ENCODE results near the gene TOP3A. TPM values are rescaled to one million over a fixed set of nuclear protein-coding genes. Genes with fewer than 3 reads are reported as not detected.

Gene TOP3A
- total and polyA plus RNA-seq, 3 experiments from 2014 or later, result 21.7 to 72.8 (median 69.7) TPM

GRCh38 chr17:18233803-18234518, 80.8 kb downstream of the TOP3A start:
- Histone ChIP-seq H3K4me3 (ENCODE audit: low read length) (no peak overlapping the region), H3K27ac (ENCODE audit: low read depth, low read length) (no peak overlapping the region), H3K27me3 (ENCODE audit: insufficient read depth, low read length, poor library complexity, severe bottlenecking) (no peaks in the 10 kb centered on the region), H3K4me1 (ENCODE audit: insufficient read depth, low read length) (no peaks in the 10 kb centered on the region), H3K9me3 (ENCODE audit: low read length) (no peaks in the 10 kb centered on the region), H3K36me3 (ENCODE audit: insufficient read depth, low read length) (no peaks in the 10 kb centered on the region)
- Mint-ChIP-seq H3K9me3 (no peaks in the 10 kb centered on the region), H3K4me1 (peaks cover 0 to 6% (median 0%) of the 10 kb centered on the region in 3 donors), H3K27me3 (no peaks in the 10 kb centered on the region), H3K36me3 (peaks cover 0 to 56% (median 7%) of the 10 kb centered on the region in 3 donors), H3K4me3 (no peak overlapping the region), H3K27ac (no peak overlapping the region)
- POLR2A ChIA-PET, result interaction anchor here (0.5 kb wide), 1 partner anchor 92 kb away, joined by 3 read pairs; no protein-coding TSS in a partner anchor
- CTCF ChIA-PET, result interaction anchor here (1.2 kb wide), 1 partner anchor 10 kb away, joined by 4 read pairs; no protein-coding TSS in a partner anchor
- no peak for DNase-seq

DNA sequence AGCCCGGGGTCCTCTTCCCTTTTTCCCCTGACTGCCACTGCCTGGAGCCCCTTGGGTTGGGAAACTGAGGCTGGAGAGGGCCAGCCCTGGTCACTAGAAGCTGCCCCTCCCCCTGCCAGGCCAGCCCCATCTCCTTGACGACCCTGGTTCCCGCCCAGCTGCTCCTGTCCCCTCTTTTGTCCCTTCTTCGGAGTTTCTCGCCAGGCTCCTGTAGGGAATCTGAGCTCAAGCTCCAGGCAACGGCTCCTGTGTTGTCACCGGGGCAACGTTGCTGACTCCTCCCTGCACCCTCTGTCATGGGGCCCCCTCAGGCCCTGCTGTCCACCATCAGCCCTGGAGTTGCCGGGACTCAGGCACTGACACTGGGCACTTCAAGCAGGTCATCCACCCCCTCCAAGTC, 83.6 kb downstream of the TOP3A start:
- Mint-ChIP-seq H3K27ac (peak overlapping the region in 1 of 8 donors; percentile 58), H3K27me3 (no peaks in the 10 kb centered on the region), H3K9me3 (no peaks in the 10 kb centered on the region), H3K36me3 (peaks cover 0 to 36% (median 2%) of the 10 kb centered on the region in 3 donors), H3K4me3 (no peak overlapping the region), H3K4me1 (peaks cover 19 to 34% (median 23%) of the 10 kb centered on the region in 3 donors)
- no peaks in the 10 kb centered on the region for H3K27me3 ChIP-seq (ENCODE audit: insufficient read depth, low read length, poor library complexity, severe bottlenecking)
- ChIA-PET CTCF (no interaction called here), POLR2A (no interaction called here)
- H3K4me3 ChIP-seq (ENCODE audit: low read length), result no peak overlapping the region
- no peak for DNase-seq
- H3K27ac ChIP-seq (ENCODE audit: low read depth, low read length), result no peak overlapping the region
- H3K36me3 ChIP-seq (ENCODE audit: insufficient read depth, low read length), result no peaks in the 10 kb centered on the region
- H3K9me3 ChIP-seq (ENCODE audit: low read length), result no peaks in the 10 kb centered on the region
- H3K4me1 ChIP-seq (ENCODE audit: insufficient read depth, low read length), result peaks cover 9% of the 10 kb centered on the region

DNA sequence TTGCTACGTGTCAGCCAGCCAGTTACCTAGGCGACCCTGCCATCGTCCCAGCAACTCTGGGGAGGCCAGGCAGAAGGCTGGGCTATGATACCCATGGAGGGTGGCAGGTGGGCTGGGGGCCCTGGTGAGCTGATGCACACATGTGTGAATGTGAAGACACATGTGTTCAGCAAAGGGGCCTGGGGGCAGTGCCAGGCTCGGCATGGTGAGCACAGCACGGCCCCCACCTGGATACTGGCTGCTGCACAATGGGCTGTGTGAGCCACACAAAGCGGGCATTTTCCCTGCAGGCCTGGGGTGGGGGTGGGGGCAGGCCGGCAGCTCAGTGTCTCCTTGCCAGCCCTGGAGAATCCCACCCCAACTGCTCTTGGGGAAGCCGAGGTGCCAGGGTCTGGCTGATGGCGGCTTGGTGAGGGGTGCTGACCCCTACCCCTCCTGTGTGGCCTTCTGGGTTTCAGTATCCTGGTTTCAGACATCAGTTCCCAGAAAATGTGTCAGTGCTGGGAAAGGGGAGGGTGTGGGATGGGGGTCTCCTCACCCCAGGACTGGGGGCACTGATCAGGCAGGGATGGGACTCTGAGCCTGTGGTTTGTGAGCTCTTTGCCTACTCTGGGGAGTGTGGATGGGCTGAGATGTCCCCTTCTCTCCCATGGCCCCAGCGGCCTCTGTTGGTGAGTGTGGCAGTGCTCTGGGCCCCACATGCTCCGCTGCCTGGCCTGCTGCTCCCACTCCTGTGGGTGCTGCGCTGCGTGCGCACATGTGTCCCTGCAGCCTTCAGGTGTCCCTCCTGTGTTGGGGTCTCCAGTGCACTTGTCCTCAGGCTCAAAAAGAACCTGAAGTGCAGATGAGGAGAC, 84.3 kb downstream of the TOP3A start:
- Mint-ChIP-seq H3K36me3 (peaks cover 0 to 34% (median 0%) of the 10 kb centered on the region in 3 donors), H3K27me3 (no peaks in the 10 kb centered on the region), H3K9me3 (no peaks in the 10 kb centered on the region), H3K27ac (no peak overlapping the region), H3K4me3 (no peak overlapping the region), H3K4me1 (peaks cover 22 to 38% (median 27%) of the 10 kb centered on the region in 3 donors)
- H3K27me3 ChIP-seq (ENCODE audit: insufficient read depth, low read length, poor library complexity, severe bottlenecking), result no peaks in the 10 kb centered on the region
- H3K4me3 ChIP-seq (ENCODE audit: low read length), result no peak overlapping the region
- POLR2A ChIA-PET, result no interaction called here
- CTCF ChIA-PET, result no interaction called here
- H3K27ac ChIP-seq (ENCODE audit: low read depth, low read length), result no peak overlapping the region
- no peak for DNase-seq
- no peaks in the 10 kb centered on the region for H3K9me3 ChIP-seq (ENCODE audit: low read length)
- H3K4me1 ChIP-seq (ENCODE audit: insufficient read depth, low read length), result peaks cover 12% of the 10 kb centered on the region
- H3K36me3 ChIP-seq (ENCODE audit: insufficient read depth, low read length), result no peaks in the 10 kb centered on the region

- H3K27ac Mint-ChIP-seq, result peak overlapping the region in 1 of 8 donors; percentile 17
- POLR2A ChIA-PET, result no interaction called here
- no peaks in the 10 kb centered on the region for H3K27me3 Mint-ChIP-seq
- no peak overlapping the region for H3K4me3 ChIP-seq (ENCODE audit: low read length)
- no peak overlapping the region for H3K4me3 Mint-ChIP-seq
- DNase-seq, result no peak
- no peaks in the 10 kb centered on the region for H3K27me3 ChIP-seq (ENCODE audit: insufficient read depth, low read length, poor library complexity, severe bottlenecking)
- peaks cover 16% of the 10 kb centered on the region for H3K4me1 ChIP-seq (ENCODE audit: insufficient read depth, low read length)
- no peaks in the 10 kb centered on the region for H3K36me3 ChIP-seq (ENCODE audit: insufficient read depth, low read length)
- no peak overlapping the region for H3K27ac ChIP-seq (ENCODE audit: low read depth, low read length)
- CTCF ChIA-PET, result no interaction called here
- no peaks in the 10 kb centered on the region for H3K9me3 ChIP-seq (ENCODE audit: low read length)
- peaks cover 22 to 42% (median 27%) of the 10 kb centered on the region in 3 donors for H3K4me1 Mint-ChIP-seq
- no peaks in the 10 kb centered on the region for H3K9me3 Mint-ChIP-seq
- H3K36me3 Mint-ChIP-seq, result peaks cover 0 to 26% (median 0%) of the 10 kb centered on the region in 3 donors
Measured at GRCh38 chr17:18229771-18230170, 85.0 kb downstream of the TOP3A start.

GRCh38 chr17:18229254-18229653, 85.5 kb downstream of the TOP3A start:
- Histone ChIP-seq H3K9me3 (ENCODE audit: low read length) (no peaks in the 10 kb centered on the region), H3K27ac (ENCODE audit: low read depth, low read length) (no peak overlapping the region), H3K27me3 (ENCODE audit: insufficient read depth, low read length, poor library complexity, severe bottlenecking) (no peaks in the 10 kb centered on the region), H3K4me1 (ENCODE audit: insufficient read depth, low read length) (peaks cover 18% of the 10 kb centered on the region), H3K36me3 (ENCODE audit: insufficient read depth, low read length) (no peaks in the 10 kb centered on the region), H3K4me3 (ENCODE audit: low read length) (no peak overlapping the region)
- ChIA-PET POLR2A (no interaction called here), CTCF (no interaction called here)
- Mint-ChIP-seq H3K27me3 (no peaks in the 10 kb centered on the region), H3K36me3 (peaks cover 0 to 21% (median 0%) of the 10 kb centered on the region in 3 donors), H3K9me3 (no peaks in the 10 kb centered on the region), H3K27ac (peak overlapping the region in 2 of 8 donors; percentile 17 to 69), H3K4me1 (peaks cover 22 to 42% (median 27%) of the 10 kb centered on the region in 3 donors), H3K4me3 (peak overlapping the region in 2 of 7 donors; percentile 72 to 76)
- no peak for DNase-seq

- Histone ChIP-seq H3K9me3 (ENCODE audit: low read length) (no peaks in the 10 kb centered on the region), H3K27me3 (ENCODE audit: insufficient read depth, low read length, poor library complexity, severe bottlenecking) (no peaks in the 10 kb centered on the region), H3K4me3 (ENCODE audit: low read length) (no peak overlapping the region), H3K4me1 (ENCODE audit: insufficient read depth, low read length) (peaks cover 18% of the 10 kb centered on the region), H3K27ac (ENCODE audit: low read depth, low read length) (no peak overlapping the region), H3K36me3 (ENCODE audit: insufficient read depth, low read length) (no peaks in the 10 kb centered on the region)
- H3K4me3 Mint-ChIP-seq, result peak overlapping the region in 3 of 7 donors; percentile 24 to 77 (median 37)
- POLR2A ChIA-PET, result no interaction called here
- DNase-seq, result no peak
- peak overlapping the region in 6 of 8 donors; percentile 14 to 78 (median 49) for H3K27ac Mint-ChIP-seq
- H3K9me3 Mint-ChIP-seq, result no peaks in the 10 kb centered on the region
- CTCF ChIA-PET, result no interaction called here
- H3K36me3 Mint-ChIP-seq, result peaks cover 0 to 12% (median 0%) of the 10 kb centered on the region in 3 donors
- no peaks in the 10 kb centered on the region for H3K27me3 Mint-ChIP-seq
- H3K4me1 Mint-ChIP-seq, result peaks cover 22 to 42% (median 27%) of the 10 kb centered on the region in 3 donors
Measured at GRCh38 chr17:18228176-18228682, 86.6 kb downstream of the TOP3A start.

DNA sequence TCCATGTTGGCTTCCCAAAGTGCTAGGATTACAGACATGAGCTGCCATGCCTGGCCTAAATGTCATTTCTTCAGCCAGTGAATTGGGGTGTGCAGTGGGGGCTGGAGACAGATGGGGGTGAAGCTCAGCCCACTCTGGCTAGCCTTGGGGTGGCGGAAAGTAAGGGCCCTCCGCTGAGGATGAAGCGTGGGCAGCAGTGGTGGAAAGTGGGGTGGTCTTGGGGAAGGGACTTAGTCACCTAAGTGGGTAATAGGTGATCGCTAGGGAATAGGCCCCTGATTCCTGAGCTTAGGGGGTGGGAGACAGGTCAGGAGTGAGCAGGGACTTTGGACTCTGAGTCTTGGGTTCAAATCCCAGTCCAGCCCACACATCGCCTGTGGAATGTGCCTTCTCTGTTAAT, 87.2 kb downstream of the TOP3A start:
- peaks cover 18% of the 10 kb centered on the region for H3K4me1 ChIP-seq (ENCODE audit: insufficient read depth, low read length)
- Mint-ChIP-seq H3K27me3 (no peaks in the 10 kb centered on the region), H3K27ac (peak overlapping the region in 7 of 8 donors; percentile 8 to 78 (median 50)), H3K36me3 (peaks cover 0 to 9% (median 0%) of the 10 kb centered on the region in 3 donors), H3K4me1 (peaks cover 22 to 42% (median 27%) of the 10 kb centered on the region in 3 donors), H3K9me3 (no peaks in the 10 kb centered on the region), H3K4me3 (peak overlapping the region in 6 of 7 donors; percentile 12 to 97 (median 32))
- no peaks in the 10 kb centered on the region for H3K9me3 ChIP-seq (ENCODE audit: low read length)
- DNase-seq, result no peak
- no peak overlapping the region for H3K27ac ChIP-seq (ENCODE audit: low read depth, low read length)
- H3K4me3 ChIP-seq (ENCODE audit: low read length), result no peak overlapping the region
- H3K36me3 ChIP-seq (ENCODE audit: insufficient read depth, low read length), result no peaks in the 10 kb centered on the region
- ChIA-PET CTCF (no interaction called here), POLR2A (no interaction called here)
- no peaks in the 10 kb centered on the region for H3K27me3 ChIP-seq (ENCODE audit: insufficient read depth, low read length, poor library complexity, severe bottlenecking)
